ENCODE results near the gene FEM1A. TPM values are rescaled to one million over a fixed set of nuclear protein-coding genes. Genes with fewer than 3 reads are reported as not detected.
"Not testable (repeated sequence)": the region's sequence is repeated elsewhere in the genome, so short reads cannot be mapped to it uniquely, and the experiment has no call there.

Gene FEM1A
- total RNA-seq, 1 donor from 2014 or later = 6.2 TPM

DNA sequence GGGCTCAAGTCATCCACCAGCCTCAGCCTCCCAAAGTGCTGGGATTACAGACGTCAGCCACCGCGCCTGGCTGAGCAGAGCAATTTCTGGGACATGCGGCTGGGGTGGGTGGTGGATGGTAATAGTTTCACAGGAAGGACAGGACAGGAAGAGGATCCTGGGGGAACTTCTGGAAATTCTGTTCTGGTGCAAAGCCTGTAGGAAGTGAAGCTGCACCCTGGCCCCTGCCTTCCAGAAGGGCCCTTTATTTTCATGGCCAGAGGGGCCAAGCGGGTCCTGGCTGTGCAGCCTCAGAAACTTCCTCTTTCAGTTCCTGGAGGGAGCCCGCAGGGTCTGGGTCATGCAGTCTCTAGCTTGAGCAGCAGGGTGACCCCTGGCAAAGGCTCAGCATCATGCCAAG is 15.7 kb downstream of the FEM1A start:
- peak; percentile 8 for ATAC-seq

DNA sequence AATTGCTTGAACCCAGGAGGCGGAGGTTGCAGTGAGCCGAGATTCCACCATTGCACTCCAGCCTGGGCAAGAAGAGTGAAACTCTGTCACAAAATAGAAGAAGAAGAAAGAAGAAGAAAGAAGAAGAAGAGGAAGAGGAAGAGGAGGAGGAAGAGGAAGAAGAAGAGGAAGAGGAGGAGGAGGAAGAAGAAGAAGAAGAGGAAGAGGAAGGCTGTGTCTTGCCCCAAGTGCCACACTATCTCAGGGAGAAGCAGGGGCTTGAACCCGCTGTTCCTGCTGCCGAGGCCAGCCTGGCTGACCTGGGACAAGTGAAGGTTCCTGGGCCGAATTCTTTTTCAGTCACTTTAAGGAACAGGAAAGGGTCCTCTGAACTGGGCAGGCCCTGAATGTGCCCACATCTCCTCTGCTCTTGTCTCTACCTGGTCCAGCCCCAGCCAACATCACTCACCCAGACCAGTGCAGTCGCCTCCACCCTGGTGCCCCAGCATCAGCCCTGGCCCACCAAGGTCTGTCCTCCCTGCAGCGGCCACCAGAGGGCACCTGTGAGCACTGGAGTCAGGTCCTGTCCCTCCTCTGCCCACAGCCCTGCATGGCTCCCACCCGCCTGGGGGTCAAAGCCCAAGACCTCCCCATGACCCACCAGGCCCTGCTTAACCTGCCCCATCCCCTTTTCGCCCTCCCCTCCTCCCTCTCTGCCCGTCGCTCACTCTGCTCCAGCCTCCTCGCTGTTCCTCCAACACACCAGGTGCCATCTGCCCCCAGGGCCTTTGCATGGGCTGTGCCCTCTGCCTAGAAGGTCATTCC is 20.0 kb downstream of the FEM1A start:
- ATAC-seq (peak; percentile 72), DNase-seq (ENCODE audit: low spot score) (peak; percentile 79)

More for the DNA sequence above, 15.7 kb downstream of the FEM1A start:
- DNase-seq (ENCODE audit: low spot score) = no peak

DNA sequence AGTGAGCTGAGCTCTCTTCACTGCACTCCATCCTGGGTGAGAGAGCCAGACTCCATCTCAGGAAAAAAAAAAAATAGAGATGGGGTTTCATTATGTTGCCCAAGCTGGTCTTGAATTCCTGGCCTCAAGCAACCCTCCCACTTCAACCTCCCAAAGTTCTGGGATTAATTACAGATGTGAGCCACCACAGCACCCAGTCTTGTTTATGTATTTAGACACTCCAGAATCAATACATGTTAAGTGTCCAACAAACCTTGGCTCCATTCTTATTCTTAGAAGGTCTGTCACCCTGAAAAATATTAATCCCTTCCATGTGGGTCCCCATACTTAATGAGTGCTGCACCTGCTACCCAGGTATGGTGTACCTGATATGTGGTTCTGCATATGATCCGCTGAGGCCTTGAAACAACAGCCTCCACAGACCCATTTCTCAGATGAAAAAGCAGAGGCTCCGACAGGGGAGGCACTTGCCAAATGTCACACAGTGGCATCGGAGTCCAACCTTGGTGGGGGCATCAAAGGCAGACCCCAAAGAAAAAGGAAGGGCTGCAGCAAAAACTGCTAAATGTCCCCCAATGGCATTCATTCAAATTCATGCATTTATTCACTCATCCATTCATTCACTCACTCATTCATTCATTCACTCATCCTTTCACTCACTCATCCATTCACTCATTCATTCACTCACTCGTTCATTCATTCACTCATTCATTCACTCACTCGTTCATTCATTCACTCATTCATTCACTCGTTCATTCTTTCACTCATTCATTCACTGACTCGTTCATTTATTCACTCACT is 23.3 kb downstream of the FEM1A start:
- DNase-seq (ENCODE audit: low spot score) (no peak), ATAC-seq (no peak)

DNA sequence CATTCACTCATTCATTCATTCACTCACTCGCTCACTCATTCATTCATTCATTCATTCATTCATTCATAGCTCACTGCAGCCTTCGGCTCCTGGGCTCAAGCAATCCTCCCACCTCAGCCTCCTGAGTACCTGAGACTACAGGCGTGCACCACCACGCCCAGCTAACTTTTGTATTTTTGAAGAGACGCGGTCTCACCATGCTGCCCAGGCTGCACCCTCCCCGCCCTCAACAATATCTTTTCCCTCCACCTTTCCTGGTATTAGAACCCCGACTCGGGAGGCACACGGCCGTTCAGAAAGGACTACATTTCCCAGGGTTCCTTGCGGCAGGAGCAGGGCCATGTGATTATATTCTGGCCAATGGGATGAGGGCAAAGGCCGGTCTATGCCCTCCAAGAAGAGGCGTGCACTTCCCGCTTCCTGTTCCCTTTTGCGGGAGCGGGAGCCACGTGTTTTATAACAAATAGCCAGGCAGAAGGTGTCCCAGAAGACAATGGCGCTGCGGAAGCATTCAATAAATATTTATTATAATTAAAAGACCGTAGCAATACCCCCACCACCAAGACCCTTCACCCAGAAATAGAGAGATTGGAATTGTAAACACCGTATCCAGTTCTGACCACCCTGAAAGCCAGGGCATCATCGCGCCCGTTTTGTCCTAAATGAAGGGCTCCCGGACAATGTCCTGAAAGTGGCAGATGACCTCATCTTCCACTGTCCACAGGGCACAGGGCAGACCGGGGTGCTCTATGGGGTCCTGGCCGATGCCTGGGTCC is 24.1 kb downstream of the FEM1A start:
- DNase-seq (ENCODE audit: low spot score) (peak; percentile 88), ATAC-seq (peak; percentile 91)

DNA sequence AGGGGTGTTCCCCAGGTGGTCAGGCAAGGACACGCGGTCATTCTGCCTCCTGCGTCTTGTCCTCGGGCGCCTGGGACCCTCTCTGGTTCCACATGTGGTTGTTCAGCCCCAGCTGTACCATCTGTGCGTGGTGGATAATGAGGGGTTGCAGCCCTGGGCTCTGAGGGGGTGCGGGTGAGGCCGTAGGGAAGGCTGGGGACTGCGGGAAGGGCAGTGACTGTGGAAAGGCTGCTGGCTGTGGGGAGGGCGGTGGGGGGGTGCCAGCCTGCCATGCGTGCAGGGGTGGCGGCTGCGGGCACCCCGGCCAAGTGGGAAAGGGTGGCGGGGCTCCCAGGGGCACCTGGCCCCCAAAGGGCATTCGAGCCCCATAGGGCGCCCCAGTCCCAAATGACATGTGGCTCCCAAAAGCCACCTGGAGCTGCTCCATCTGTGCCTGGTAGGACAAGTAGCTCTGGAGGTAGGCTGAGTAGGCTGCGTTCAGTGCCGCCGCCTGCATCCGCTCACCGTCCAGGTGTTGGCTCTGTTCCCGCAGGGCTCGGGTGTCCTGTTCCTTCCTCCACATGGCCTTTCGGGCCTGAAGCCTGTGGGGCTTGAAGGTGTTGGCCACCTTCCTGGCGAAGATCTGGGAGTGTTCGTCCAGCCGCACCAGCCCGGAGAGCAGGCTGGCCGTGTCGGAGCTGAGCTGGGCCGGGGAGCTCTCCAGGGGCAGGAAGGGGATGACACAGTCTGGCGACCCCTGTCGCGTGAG is 24.8 kb downstream of the FEM1A start:
- peak; percentile 1 for ATAC-seq
- DNase-seq (ENCODE audit: low spot score) = no peak

DNA sequence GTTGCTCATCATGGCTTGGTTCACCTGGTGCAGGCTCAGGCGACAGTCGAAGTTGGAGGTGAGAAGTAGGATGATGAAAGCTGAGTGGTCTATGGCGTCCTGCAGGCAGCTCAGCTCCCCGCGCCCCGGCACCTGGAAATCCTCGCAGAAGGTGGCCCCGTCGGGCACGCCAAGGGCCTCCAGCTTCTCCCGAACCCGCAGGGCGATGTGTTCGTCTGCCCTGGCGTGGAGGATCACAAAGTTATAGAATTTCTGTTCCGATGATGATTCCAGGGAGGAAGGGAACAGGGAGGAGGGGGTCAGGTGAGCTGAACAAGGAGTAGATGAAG is 25.4 kb downstream of the FEM1A start:
- DNase-seq (ENCODE audit: low spot score) (no peak), ATAC-seq (no peak)

DNA sequence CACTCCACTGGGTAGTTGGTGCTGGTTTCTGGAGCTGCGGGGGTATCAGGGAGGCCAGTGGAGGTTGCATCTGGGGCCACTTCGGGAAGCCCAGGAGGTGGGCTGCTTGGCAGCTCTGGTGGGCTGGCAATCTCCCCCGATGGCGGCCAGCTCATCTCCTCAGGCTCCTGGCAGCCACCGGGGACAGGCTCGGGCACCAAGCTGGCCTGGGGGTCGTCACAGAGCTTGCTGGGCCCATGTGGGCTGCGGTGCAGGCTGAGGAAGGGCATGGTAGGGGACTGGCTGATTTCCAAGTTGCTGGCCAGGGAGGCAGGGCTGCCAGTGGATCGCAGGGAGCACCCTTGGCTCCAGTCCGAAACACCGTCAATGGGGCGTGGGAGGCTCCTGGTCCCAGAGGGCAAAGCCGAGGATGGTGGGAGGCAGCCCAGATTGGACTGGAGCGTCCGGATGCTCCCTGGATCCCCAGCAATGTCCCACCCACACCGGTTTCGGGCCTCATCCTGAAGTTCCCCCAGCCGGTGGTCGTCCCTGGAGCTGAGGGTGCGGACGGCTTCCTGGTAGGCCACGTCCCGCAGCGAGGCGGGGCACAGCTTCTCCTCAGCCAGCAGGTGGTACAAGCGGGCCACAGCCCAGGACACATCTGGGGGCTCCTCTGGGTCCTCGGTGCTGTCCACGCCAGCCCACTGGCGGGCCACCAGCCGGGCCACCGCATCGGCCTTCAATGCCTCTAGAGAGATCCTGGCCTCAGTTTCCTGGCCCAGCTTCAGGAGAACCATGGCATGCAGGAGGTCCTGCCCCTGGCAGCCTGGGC is 26.1 kb downstream of the FEM1A start:
- peak; percentile 5 for ATAC-seq
- DNase-seq (ENCODE audit: low spot score) = no peak

DNA sequence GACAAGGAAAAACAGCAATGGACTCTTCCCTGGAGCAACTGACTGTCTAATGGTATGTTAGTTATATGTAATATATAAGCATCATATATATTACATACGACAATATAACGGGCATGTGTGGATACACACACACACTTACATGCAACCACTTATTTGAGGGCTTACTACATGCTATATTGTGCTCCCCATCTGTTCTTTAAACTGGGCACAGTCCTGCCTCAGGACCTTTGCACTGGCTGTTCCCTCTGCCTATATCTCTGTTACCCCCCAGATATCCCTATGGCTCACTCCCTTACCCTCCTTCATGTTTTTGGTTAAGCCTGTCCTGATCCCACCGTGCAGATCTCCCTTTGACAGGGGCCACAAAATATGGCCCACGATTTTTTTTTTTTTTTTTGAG is 29.7 kb downstream of the FEM1A start:
- ATAC-seq (no peak), DNase-seq (ENCODE audit: low spot score) (no peak)

DNA sequence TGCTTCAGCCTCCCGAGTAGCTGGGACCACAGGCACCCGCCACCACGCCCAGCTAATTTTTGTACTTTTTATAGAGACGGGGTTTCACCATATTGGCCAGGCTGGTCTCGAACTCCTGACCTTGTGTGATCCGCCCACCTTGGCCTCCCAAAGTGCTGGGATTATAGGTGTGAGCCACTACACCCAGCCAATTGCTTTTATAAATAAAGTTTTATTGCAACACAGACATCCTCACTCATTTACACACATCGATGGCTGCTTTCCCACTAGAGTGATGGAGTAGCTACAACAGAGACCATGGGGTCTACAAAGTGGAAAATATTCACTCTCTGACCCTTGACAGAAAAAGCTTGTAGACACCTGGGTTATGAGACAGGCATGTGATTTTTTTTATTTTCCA is 30.8 kb downstream of the FEM1A start:
- DNase-seq (ENCODE audit: low spot score); ATAC-seq: not testable (repeated sequence)

DNA sequence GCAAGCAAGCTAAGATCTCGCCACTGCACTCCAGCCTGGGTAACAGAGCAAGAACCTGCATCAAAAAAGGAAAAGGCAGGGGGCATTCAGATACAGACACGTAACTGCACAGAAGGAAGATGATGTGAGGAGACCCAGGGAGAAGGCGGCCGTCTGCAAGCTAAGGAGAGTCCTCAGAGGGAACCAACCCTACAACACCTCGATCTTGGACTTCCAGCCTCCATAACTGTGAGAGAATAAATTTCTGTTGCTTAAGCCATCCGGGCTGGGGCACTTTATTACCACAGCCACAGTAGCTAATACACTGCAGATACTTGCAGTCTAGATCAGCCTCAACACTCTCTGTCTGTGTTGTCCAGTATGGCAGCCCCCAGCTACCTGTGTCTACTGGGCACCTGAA is 32.0 kb downstream of the FEM1A start:
- no peak for ATAC-seq
- no peak for DNase-seq (ENCODE audit: low spot score)

DNA sequence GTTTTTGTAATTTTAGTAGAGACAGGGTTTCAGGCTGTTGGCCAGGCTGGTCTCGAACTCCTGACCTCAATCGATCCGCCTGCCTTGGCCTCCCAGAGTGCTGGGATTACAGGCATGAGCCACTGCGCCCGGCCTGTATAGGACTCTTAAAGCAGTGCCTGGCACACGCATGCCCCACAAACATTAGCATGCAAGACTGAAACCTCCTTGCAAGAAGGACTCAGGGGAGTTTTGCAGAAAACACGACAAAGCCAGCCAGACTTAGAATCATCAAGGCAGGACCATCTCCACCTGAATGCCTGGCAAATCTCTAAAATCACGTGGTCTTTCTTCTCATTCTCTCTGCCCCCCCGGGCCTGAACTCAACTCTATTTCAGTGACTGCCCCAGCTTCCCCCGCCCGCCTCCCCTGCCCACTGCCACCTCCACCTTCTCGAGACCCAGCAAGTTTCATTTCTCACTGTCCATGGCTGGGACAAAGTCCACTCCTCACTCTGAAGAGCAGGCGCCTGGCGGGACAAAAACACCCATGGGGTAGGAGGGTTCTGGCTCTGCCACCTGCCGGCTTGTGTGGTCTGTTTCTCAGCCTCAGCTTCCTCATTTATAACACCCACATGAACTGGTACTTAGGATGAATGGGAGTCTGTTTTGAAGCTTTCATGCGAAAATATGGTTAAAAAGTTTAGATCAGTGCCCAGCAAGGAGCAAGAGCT is 37.6 kb downstream of the FEM1A start:
- DNase-seq (ENCODE audit: low spot score) = peak; percentile 81
- peak; percentile 69 for ATAC-seq

DNA sequence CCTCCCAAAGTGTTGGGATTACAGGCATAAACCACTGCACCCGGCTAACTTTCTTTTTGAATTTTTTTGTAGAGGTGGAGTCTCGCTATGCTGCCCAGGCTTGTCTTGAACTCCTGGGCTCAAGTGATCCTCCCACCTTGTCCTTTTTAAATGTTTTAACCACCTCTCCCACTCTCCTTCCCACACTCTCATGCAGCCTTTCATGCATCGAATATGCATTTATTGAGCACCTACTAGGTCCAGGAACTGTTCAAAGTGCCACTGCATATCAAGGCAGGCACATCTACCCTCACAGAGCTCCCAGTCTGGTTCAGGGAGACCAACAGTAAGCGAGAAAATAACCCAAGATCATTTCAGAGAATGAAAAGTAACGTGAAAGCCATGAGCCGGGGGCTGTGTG is 38.8 kb downstream of the FEM1A start:
- no peak for ATAC-seq
- no peak for DNase-seq (ENCODE audit: low spot score)

DNA sequence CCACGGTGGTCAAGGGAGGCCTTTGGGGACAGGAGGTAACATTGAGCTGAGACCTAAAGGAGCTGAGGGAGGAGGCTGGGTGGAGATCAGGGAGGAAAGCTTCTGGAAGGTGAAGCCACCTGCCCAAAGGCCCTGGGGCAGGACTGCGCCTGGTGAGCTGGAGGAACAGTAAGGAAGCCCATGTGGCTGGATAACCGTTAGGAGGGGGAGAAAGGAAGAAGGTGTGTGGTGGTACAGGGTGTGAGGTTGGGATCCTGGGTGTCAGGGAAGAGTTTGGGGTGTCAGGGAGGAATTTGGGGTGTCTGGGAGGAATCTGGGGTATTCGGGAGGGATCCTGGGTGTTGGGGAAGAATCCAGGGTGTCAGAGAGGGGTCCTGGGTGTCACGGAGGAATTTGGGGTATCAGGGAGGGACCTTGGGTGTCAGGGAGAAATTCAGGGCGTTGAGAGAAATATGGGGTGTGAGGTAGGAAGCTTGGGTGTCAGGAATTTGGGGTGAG is 39.3 kb downstream of the FEM1A start:
- DNase-seq (ENCODE audit: low spot score) = no peak
- peak; percentile 13 for ATAC-seq

DNA sequence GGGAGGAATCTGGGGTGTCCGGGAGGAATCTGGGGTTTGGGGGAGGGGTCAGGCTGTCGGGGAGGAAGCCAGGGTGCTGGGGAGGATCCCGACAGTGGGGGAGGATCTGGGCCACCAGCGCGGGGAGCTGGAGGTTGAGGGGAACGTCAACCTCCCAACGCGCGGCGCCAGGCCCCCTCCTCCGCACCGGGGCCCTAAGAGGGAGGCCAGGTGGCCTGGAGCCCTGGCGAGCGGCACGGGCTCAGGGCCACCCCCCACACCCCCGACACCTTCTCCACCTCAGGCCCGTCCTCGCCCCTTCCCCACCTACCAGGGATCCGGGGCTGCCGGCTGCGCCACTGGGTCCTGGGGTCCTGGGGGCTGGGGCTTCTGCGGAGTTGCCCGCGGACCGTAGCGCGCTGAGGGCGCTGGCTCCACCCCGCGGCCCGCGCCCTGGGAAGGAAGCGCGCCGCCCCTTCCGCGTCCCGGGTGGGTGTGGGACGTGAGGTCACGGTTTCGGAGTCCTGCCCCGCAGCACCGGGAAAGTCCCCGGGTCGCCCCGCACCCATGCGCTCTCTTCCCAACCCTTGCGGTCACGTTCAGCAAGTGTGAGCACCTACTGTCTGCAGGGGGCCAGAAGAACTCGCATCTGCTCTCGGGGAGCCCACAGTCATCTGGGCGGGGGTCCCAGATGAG is 39.9 kb downstream of the FEM1A start, which contains the start of gene TICAM1:
Gene TICAM1 (minus strand): TSS at position 409 of the 675 bp plus-strand sequence. CDS start 13,335 bp downstream, outside the sequence.
- DNase-seq (ENCODE audit: low spot score) (peak; percentile 87), ATAC-seq (peak; percentile 84)

DNA sequence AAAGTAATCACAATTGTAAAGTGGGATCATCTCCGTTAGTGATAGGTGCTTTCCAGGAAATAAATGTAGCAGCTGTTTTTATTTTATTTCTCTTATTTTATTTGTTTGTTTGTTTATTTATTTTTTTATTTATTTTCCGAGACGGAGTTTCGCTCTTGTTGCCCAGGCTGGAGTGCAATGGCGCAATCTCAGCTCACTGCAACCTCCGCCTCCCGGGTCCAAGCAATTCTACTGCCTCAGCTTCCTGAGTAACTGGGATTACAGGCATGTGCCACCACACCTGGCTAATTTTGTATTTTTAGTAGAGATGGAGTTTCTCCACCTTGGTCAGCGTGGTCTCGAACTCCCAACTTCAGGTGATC is 40.4 kb downstream of the FEM1A start:
- ATAC-seq; DNase-seq (ENCODE audit: low spot score): not testable (repeated sequence)

DNA sequence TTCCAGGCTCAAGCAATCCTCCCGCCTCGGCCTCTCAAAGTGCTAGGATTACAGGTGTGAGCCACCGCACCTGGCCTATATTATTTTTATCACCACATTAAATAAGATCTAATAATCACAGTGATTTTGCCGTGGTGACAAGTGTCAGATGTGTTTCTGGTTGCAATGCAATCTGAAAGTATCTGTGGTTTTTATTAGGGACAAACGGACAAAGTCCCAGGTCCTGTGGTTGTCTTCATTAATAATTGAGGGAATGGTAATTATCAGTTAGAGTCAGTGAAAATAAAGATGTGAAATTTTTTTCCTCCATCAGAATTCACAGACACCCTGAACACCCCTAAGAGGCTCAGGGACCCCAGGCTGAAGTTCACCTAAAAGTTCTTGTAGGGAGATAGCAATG is 41.2 kb downstream of the FEM1A start:
- DNase-seq (ENCODE audit: low spot score) (no peak), ATAC-seq (no peak)

DNA sequence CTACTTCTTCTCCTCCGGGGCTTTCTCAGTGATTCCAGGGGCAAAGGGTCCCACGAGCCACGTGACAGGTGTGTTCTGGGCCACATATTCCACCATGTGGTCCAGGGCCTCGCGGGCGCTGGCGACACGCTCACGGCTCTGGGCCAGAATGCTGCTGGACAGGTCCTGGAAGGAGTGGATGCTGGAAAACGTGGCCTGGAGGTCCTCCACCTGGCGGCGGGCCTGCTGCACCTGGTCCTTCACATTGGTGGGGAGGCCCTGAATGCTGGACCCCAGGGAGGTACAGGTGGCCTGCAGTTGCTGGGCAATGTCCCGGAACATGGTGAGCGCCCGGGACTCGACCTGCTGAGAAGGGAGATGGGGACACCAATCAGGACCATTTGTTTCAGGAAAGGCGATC is 47.7 kb downstream of the FEM1A start:
- DNase-seq (ENCODE audit: low spot score) (no peak), ATAC-seq (no peak)

DNA sequence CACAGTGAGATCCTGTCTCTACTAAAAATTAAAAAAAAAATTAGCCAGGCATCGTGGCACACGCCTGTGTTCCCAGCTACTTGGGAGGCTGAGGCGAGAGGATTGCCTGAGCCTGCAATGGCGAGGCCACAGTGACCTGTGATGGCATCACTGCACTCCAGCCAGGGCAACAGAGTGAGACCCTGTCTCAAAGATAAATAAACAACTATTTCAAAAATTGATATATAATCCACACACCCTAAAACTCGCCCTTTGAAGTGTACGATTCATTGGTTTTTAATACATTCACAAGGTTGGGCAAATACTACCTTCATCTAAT is 52.1 kb downstream of the FEM1A start:
- ATAC-seq = no peak
- no peak for DNase-seq (ENCODE audit: low spot score)
